ENCODE results near the gene OLA1. TPM values are rescaled to one million over a fixed set of nuclear protein-coding genes. Genes with fewer than 3 reads are reported as not detected.

The OLA1 gene
- total and polyA plus RNA-seq, 2 of the 4 experiments (the other 2 are of a cell fraction), result 54.7 to 71.2 TPM

DNA sequence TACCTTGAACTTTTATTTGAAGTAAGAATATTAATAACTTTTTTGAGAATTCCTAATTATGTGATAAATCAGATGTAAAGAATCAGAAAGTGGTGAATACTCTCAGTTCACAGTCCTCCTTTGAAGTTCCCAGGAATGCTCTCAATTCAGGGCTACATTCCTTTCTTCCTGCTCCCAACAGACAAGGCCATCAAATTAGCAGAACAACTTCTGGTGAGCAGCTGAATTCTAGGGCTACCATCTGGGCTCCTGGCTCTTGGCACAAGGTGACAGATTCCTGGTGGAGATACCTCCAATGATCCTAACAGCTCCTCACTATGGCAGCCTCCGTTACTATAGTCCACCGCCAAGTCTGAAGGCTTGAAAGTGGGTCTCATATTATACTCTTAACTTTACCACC lies 37.8 kb upstream of the OLA1 start:
- H3K9me1 ChIP-seq (ENCODE audit: insufficient read depth, low read length), result no peaks in the 10 kb centered on the region
- no peak overlapping the region for H4K8ac ChIP-seq (ENCODE audit: low read depth in 2 of 2, low read length in 2 of 2)
- no peak overlapping the region for H4K5ac ChIP-seq (ENCODE audit: low read depth, low read length)
- TF ChIP-seq USF2 (IDR thresholded peaks at IDR 0.05; ENCODE audit: low read depth, low read length) (no peak), MAZ (IDR thresholded peaks at IDR 0.05; ENCODE audit: borderline replicate concordance, low read depth, low read length) (no peak), FOS (IDR thresholded peaks at IDR 0.05; ENCODE audit: low read depth, low read length) (no peak), MXI1 (IDR thresholded peaks at IDR 0.05; ENCODE audit: borderline replicate concordance, low read depth, low read length) (no peak), NFE2L2 (IDR thresholded peaks at IDR 0.05; ENCODE audit: low read depth, low read length) (no peak), CEBPB (IDR thresholded peaks at IDR 0.05; ENCODE audit: low read depth, low read length) (no peak)
- TF ChIP-seq, protein P1, sequence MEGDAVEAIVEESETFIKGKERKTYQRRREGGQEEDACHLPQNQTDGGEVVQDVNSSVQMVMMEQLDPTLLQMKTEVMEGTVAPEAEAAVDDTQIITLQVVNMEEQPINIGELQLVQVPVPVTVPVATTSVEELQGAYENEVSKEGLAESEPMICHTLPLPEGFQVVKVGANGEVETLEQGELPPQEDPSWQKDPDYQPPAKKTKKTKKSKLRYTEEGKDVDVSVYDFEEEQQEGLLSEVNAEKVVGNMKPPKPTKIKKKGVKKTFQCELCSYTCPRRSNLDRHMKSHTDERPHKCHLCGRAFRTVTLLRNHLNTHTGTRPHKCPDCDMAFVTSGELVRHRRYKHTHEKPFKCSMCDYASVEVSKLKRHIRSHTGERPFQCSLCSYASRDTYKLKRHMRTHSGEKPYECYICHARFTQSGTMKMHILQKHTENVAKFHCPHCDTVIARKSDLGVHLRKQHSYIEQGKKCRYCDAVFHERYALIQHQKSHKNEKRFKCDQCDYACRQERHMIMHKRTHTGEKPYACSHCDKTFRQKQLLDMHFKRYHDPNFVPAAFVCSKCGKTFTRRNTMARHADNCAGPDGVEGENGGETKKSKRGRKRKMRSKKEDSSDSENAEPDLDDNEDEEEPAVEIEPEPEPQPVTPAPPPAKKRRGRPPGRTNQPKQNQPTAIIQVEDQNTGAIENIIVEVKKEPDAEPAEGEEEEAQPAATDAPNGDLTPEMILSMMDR (conservative IDR thresholded peaks at IDR 0.05; ENCODE audit: low read depth, low read length), result no peak
- ATAC-seq (ENCODE audit: low read depth) (no peak), DNase-seq (no peak)
- H3K79me1 ChIP-seq (ENCODE audit: low read depth in 1 of 2, low read length in 2 of 2), result no peaks in the 10 kb centered on the region
- peaks cover 10% of the 10 kb centered on the region for H3K27me3 ChIP-seq (ENCODE audit: control insufficient read depth, insufficient read depth, low read length)
- no peak overlapping the region for H3K14ac ChIP-seq (replicated peaks; ENCODE audit: low read depth, low read length)
- no peak overlapping the region for H2BK15ac ChIP-seq (ENCODE audit: low read depth, low read length)
- H2BK20ac ChIP-seq (ENCODE audit: low read depth, low read length), result no peak overlapping the region
- H3K4ac ChIP-seq (ENCODE audit: low read depth, low read length), result no peak overlapping the region
- no peak overlapping the region for H3K56ac ChIP-seq (ENCODE audit: extremely low read depth, insufficient read depth, low read length)
- no peak overlapping the region for H2BK120ac ChIP-seq (ENCODE audit: low read depth, low read length)
- intact Hi-C loops (cut with micrococcal nuclease), result no loop called here
- H3K4me3 ChIP-seq (ENCODE audit: insufficient read depth, low read depth, low read length), result no peak overlapping the region
- dilution Hi-C loops (cut with HindIII; ENCODE audit: low sequenced_read_pairs, unreplicated experiment), result no loop called here
- no TSS peak for BruUV-seq (replicated peaks)
- no peak overlapping the region for H2AFZ ChIP-seq (replicated peaks; ENCODE audit: low read length, poor library complexity)
- H3K4me2 ChIP-seq (ENCODE audit: low read depth, low read length), result no peak overlapping the region
- in situ Hi-C loops (cut with MboI; ENCODE audit: low sequenced_read_pairs), result no loop called here
- no peaks in the 10 kb centered on the region for H4K20me1 ChIP-seq (ENCODE audit: insufficient read depth, low read length)
- CTCF ChIA-PET, result no interaction called here
- no peak overlapping the region for H2BK5ac ChIP-seq (ENCODE audit: low read depth, low read length, poor library complexity, severe bottlenecking)
- H3K9ac ChIP-seq (ENCODE audit: low read depth, low read length), result no peak overlapping the region
- H2AK5ac ChIP-seq (ENCODE audit: low read depth, low read length), result no peak overlapping the region
- no peak overlapping the region for H3K23ac ChIP-seq (ENCODE audit: low read depth, low read length)
- no peak overlapping the region for H3K27ac ChIP-seq (ENCODE audit: insufficient read depth, low read length)
- H4K91ac ChIP-seq (ENCODE audit: insufficient read depth, low read depth, low read length), result no peak overlapping the region
- no CpG with 5 or more reads among the region's 2 CpGs for WGBS, 2 experiments (ENCODE audit: extremely low coverage in 2 of 2, insufficient read length in 1 of 2)
- H3K9me3 ChIP-seq (ENCODE audit: control insufficient read depth, insufficient read depth, low read length), result no peaks in the 10 kb centered on the region
- no peaks in the 10 kb centered on the region for H3K36me3 ChIP-seq (ENCODE audit: control insufficient read depth, insufficient read depth, low read length)
- no peak overlapping the region for H2AK9ac ChIP-seq (replicated peaks; ENCODE audit: low read depth, low read length, poor library complexity)
- no peaks in the 10 kb centered on the region for H3K4me1 ChIP-seq (ENCODE audit: control insufficient read depth, insufficient read depth, low read length)
- no peak overlapping the region for H3K18ac ChIP-seq (ENCODE audit: low read depth, low read length)
- POLR2A ChIA-PET (ENCODE audit: unreplicated experiment), result no interaction called here

All from IMR-90 (cell line).